ENCODE results near the gene SORT1.

SORT1 gene

DNA sequence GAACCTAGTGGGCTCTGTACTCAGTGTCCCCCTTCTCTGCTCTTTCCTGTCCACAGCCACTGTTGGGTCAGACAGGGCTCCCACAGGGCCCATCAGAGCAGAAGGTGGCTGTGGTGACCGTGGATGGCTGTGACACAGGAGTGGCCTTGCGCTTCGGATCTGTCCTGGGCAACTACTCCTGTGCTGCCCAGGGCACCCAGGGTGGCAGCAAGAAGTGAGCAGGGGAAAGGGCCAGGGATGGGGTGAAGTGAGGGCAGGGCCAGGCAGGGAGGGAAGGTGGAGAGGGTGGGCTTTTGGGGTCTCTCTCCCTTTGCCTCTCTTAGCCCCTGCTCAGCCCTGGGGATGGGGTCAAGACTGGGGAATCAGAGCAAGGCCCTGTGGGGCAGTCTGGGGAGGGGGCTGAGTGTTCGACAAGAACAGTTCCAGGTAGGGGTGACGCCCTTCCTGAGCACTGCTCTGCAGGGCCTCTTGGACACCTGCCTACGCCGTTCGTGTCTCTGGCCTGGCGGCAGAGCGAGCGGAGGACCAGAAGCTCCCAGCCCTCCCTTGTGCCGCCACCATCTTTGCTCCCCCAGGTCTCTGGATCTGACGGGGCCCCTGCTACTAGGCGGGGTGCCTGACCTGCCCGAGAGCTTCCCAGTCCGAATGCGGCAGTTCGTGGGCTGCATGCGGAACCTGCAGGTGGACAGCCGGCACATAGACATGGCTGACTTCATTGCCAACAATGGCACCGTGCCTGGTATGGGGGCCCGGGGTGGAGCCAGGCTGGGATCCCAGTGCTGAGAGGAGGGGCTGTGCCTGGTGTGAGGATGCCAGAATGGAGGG, 135.3 kb downstream of the SORT1 start:
- DNase-seq (ENCODE audit: low read depth, low spot score) = no peak

DNA sequence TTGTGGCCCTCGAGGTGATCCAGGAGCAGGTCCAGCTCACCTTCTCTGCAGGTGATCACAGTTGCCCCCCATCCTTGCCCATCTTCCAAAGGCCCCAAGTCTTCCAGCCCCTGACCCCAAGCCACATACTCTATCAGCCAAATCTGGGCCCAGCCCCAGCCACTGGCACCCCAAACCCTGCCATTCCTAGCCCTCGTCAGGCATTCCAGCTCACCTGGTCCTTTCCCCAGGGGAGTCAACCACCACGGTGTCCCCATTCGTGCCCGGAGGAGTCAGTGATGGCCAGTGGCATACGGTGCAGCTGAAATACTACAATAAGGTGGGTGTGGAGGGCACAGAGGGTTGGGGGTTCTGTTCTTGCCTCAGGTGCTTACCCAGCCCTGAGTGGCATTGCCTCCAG, 136.1 kb downstream of the SORT1 start:
- DNase-seq (ENCODE audit: low read depth, low spot score) = no peak

DNA sequence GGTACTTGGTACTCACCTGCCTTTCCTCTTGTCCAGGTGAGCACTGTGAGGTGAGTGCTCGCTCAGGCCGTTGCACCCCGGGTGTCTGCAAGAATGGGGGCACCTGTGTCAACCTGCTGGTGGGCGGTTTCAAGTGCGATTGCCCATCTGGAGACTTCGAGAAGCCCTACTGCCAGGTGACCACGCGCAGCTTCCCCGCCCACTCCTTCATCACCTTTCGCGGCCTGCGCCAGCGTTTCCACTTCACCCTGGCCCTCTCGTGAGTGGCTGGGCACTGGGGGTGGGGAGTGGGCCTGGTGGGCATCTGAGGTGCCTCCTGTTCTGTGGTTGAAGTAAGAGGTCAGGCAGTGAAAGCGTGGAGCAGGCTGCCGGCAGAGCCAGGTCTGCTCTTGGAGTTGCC, 136.7 kb downstream of the SORT1 start:
- no peak for DNase-seq (ENCODE audit: low read depth, low spot score)

DNA sequence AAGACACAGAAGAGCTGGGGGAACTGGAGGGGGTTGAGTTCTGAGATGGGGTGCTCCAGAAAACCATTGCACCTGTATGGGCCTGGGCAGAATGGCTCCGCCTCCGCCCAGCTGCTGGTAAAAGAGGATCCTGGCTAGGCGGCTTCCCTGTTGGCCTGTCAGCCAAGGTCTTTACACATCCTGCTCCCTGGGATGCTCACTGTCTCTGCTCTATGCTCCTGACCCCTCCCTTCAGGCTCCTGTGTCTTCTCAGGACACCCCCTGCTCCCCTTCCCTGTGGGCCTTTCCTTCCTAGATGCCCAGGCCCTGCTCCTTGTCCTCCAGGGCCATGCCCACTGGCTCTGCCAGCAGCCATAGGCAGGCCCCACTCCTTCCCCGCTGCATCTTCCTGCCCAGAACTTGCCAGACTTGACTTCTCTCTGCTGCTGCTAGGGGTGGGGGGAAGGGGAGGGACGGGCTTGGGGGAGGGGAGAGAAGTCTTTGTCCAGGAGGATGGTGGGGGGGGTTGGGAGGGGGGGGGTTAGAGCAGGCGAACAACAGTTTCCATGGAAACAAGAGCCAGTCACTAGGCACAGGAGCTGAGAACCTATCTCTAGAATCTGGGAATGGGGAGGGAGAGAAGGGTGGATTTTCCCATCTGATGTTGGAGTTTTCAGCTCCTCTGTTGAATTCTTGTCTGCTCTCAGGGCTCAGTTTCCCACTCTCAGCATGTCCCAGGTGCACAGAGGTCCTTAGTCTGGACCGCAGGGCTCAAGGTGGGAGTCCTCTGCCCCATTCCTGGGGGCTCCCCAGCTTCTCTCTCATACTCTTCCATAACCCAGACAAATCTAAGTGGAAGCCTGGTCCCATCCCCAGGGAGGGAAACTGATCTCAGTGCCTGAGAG, 137.8 kb downstream of the SORT1 start:
- no peak for DNase-seq (ENCODE audit: low read depth, low spot score)
